H1 (cell line): ENCODE measurements around the gene TNS3. TPM values are rescaled to one million over a fixed set of nuclear protein-coding genes. Genes with fewer than 3 reads are reported as not detected.

Experiments
- CTCF ChIA-PET: fragments of 300-600 bp; sonication (Branson Sonifier 250); formaldehyde crosslinking; loops from one replicate; lab custom pipeline; 2021; ENCODE audit not compliant: partially characterized antibody; lab: Charles Lee
- POLR2A ChIA-PET: fragments of 300-600 bp; sonication (Branson Sonifier 250); formaldehyde crosslinking; loops from one replicate; lab custom pipeline; 2021; ENCODE audit warnings: inconsistent platforms; ENCODE audit not compliant: partially characterized antibody; lab: Charles Lee
- DNase-seq, 2 experiments: peaks; one replicate each; pipeline versions ENCODE4 v3.0.0 to v3.0.0-alpha.2; 2010 to 2022; ENCODE audit warnings: low spot score in 2 of 2, low read depth in 1 of 2, mixed read lengths in 1 of 2
- FAIRE-seq: peaks from 2 replicates; lab custom pipeline; 2011; peaks lifted over from hg19 to GRCh38; lab: Jason Lieb, UNC
- H2AFZ ChIP-seq: 2 replicates; pipeline ENCODE4 v1.8.1; 2012; ENCODE audit warnings: low read length, inconsistent platforms
- H2AK5ac ChIP-seq: 2 replicates; pipeline ENCODE4 v1.6.1; 2013; ENCODE audit warnings: low read depth, low read length
- H2BK120ac ChIP-seq: replicated peaks from 2 replicates; pipeline ENCODE3; 2013; ENCODE audit warnings: low read depth, low read length, inconsistent platforms
- H2BK12ac ChIP-seq: 2 replicates; pipeline ENCODE4 v1.6.1; 2013; ENCODE audit warnings: low read depth, low read length
- H2BK15ac ChIP-seq: 2 replicates; pipeline ENCODE4 v1.6.1; 2013; ENCODE audit warnings: low read length
- H2BK20ac ChIP-seq: 2 replicates; pipeline ENCODE4 v1.6.1; 2013; ENCODE audit warnings: low read length
- H2BK5ac ChIP-seq: 2 replicates; pipeline ENCODE4 v1.6.1; 2013; ENCODE audit warnings: low read depth, low read length
- H3K14ac ChIP-seq: 2 replicates; pipeline ENCODE4 v1.6.1; 2013; ENCODE audit warnings: inconsistent platforms; ENCODE audit not compliant: insufficient read length
- H3K18ac ChIP-seq: 2 replicates; pipeline ENCODE4 v1.6.1; 2013; ENCODE audit warnings: low read length; ENCODE audit errors: extremely low read depth
- H3K23ac ChIP-seq: 2 replicates; pipeline ENCODE4 v1.6.1; 2013; ENCODE audit warnings: inconsistent platforms; ENCODE audit not compliant: insufficient read length
- H3K23me2 ChIP-seq: 2 replicates; pipeline ENCODE4 v1.6.1; 2013; ENCODE audit warnings: low read depth, low read length
- H3K27ac ChIP-seq: 2 replicates; pipeline ENCODE4 v1.6.1; 2011; ENCODE audit warnings: low read depth, low read length, inconsistent platforms
- H3K27me3 ChIP-seq, 4 experiments: replicated peaks in 1 of 4; 1 replicate in 1 of 4; 2 replicates in 3 of 4; pipeline versions ENCODE4 v1.6.1 to v1.8.1; 2011 to 2013; ENCODE audit warnings: low read length in 3 of 4, mild to moderate bottlenecking in 3 of 4, inconsistent platforms in 2 of 4, mixed read lengths in 2 of 4, moderate library complexity in 1 of 4; ENCODE audit not compliant: control insufficient read depth in 3 of 4, insufficient read depth in 3 of 4; ENCODE audit errors: extremely low read depth in 1 of 4
- H3K36me3 ChIP-seq, 4 experiments: 2 replicates each; pipeline versions ENCODE4 v1.6.1 to v1.8.1; 2011 to 2013; ENCODE audit warnings: mild to moderate bottlenecking in 4 of 4, low read length in 3 of 4, moderate library complexity in 2 of 4, control low read depth in 1 of 4, inconsistent platforms in 1 of 4; ENCODE audit not compliant: insufficient read depth in 4 of 4, control insufficient read depth in 2 of 4
- H3K4ac ChIP-seq: replicated peaks from 2 replicates; pipeline ENCODE3; 2013; ENCODE audit warnings: low read length, low read depth, mixed read lengths, inconsistent platforms; ENCODE audit not compliant: insufficient read length
- H3K4me1 ChIP-seq, 4 experiments: replicated peaks in 1 of 4; 1 replicate in 1 of 4; 2 replicates in 3 of 4; pipeline versions ENCODE4 v1.6.1 to v1.8.1; 2011 to 2013; ENCODE audit warnings: low read length in 3 of 4, inconsistent platforms in 2 of 4, mixed read lengths in 1 of 4; ENCODE audit not compliant: insufficient read depth in 4 of 4, control insufficient read depth in 3 of 4
- H3K4me2 ChIP-seq, 2 experiments: 2 replicates each; pipeline versions ENCODE4 v1.6.1 to v1.8.1; 2011 to 2013; ENCODE audit warnings: low read depth in 2 of 2, low read length in 2 of 2, control low read depth in 1 of 2, inconsistent platforms in 1 of 2, mild to moderate bottlenecking in 1 of 2; ENCODE audit not compliant: insufficient read depth in 1 of 2
- H3K4me3 ChIP-seq, 4 experiments: fragments of 200-600, 300-600 bp in 1 of 4; sonication (generic), shearing (Covaris generic), sonication (Bioruptor Twin) in 1 of 4; 2 replicates each; pipeline versions ENCODE4 v1.5.1 to v1.8.1; 2011 to 2016; ENCODE audit warnings: low read length in 4 of 4, low read depth in 3 of 4, control low read depth in 2 of 4, inconsistent platforms in 2 of 4, mild to moderate bottlenecking in 2 of 4, mixed read lengths in 1 of 4, moderate library complexity in 1 of 4; ENCODE audit not compliant: insufficient read depth in 2 of 4; ENCODE audit errors: extremely low read depth in 1 of 4
- H3K56ac ChIP-seq: replicated peaks from 2 replicates; pipeline ENCODE3; 2013; ENCODE audit warnings: low read depth, mild to moderate bottlenecking, mixed read lengths, low read length, inconsistent platforms; ENCODE audit not compliant: insufficient read length
- H3K79me1 ChIP-seq: 2 replicates; pipeline ENCODE4 v1.6.1; 2013; ENCODE audit warnings: low read depth, low read length, control low read depth
- H3K79me2 ChIP-seq, 2 experiments: 2 replicates each; pipeline versions ENCODE4 v1.6.1 to v1.8.1; 2012 to 2013; ENCODE audit warnings: low read length in 2 of 2, mild to moderate bottlenecking in 2 of 2, inconsistent platforms in 1 of 2; ENCODE audit not compliant: insufficient read depth in 2 of 2, control insufficient read depth in 1 of 2
- H3K9ac ChIP-seq, 4 experiments: replicated peaks in 1 of 4; 1 replicate in 1 of 4; 2 replicates in 3 of 4; pipeline versions ENCODE4 v1.6.1 to v1.8.1; 2011 to 2013; ENCODE audit warnings: low read depth in 3 of 4, low read length in 3 of 4, control low read depth in 2 of 4, mild to moderate bottlenecking in 2 of 4, moderate library complexity in 2 of 4, inconsistent platforms in 1 of 4; ENCODE audit errors: extremely low read depth in 1 of 4
- H3K9me3 ChIP-seq, 2 experiments: 2 replicates each; pipeline versions ENCODE4 v1.6.1 to v1.8.1; 2012 to 2013; ENCODE audit warnings: mild to moderate bottlenecking in 2 of 2, moderate library complexity in 2 of 2, control low read depth in 1 of 2, inconsistent platforms in 1 of 2, low read depth in 1 of 2, low read length in 1 of 2, mixed read lengths in 1 of 2; ENCODE audit not compliant: insufficient read depth in 2 of 2
- H4K20me1 ChIP-seq, 2 experiments: replicated peaks in 1 of 2; 2 replicates each; pipeline versions ENCODE3 to v1.8.1; 2011 to 2013; ENCODE audit warnings: inconsistent platforms in 2 of 2, low read length in 2 of 2, mild to moderate bottlenecking in 1 of 2; ENCODE audit not compliant: insufficient read depth in 2 of 2, control insufficient read depth in 1 of 2
- H4K5ac ChIP-seq: 2 replicates; pipeline ENCODE4 v1.6.1; 2013; ENCODE audit warnings: low read length, low read depth, mixed read lengths, inconsistent platforms; ENCODE audit not compliant: insufficient read length
- H4K8ac ChIP-seq: 2 replicates; pipeline ENCODE4 v1.8.0; 2013; ENCODE audit warnings: mild to moderate bottlenecking, moderate library complexity, low read length, inconsistent platforms; ENCODE audit not compliant: insufficient read depth; ENCODE audit errors: extremely low read depth
- H4K91ac ChIP-seq: replicated peaks from 2 replicates; pipeline ENCODE3; 2013; ENCODE audit warnings: low read length, mixed read lengths, inconsistent platforms; ENCODE audit not compliant: insufficient read length
- BRCA1 ChIP-seq: IDR thresholded peaks from 2 replicates; pipeline ENCODE4 v1.6.1; 2012; ENCODE audit warnings: low read depth, low read length, improper control_type of control experiment
- FOSL1 ChIP-seq: IDR thresholded peaks from 2 replicates; pipeline ENCODE4 v1.6.1; 2011; ENCODE audit warnings: mild to moderate bottlenecking, low read depth, low read length, moderate library complexity; ENCODE audit not compliant: insufficient read depth
- JUN ChIP-seq: IDR thresholded peaks from 2 replicates; pipeline ENCODE4 v1.6.1; 2011; ENCODE audit warnings: low read depth, mild to moderate bottlenecking, improper control_type of control experiment, low read length
- NRF1 ChIP-seq: IDR thresholded peaks from 2 replicates; pipeline ENCODE4 v1.6.1; 2011; ENCODE audit warnings: mild to moderate bottlenecking, low read depth, low read length, improper control_type of control experiment
- RFX5 ChIP-seq: IDR thresholded peaks from 2 replicates; pipeline ENCODE4 v1.6.1; 2011; ENCODE audit warnings: low read depth, low read length, improper control_type of control experiment, borderline replicate concordance
- RXRA ChIP-seq: IDR thresholded peaks from 2 replicates; pipeline ENCODE4 v1.6.1; 2011; ENCODE audit warnings: low read depth, mild to moderate bottlenecking, low read length, moderate library complexity; ENCODE audit not compliant: insufficient read depth
- WGBS, 2 experiments: shearing (Covaris generic) in 1 of 2; methylation state at CpG; one replicate each; pipeline versions ENCODE4 v1.1.6 to v1.1.7; 2013 to 2015; ENCODE audit warnings: low lambda C conversion rate in 2 of 2, mixed read lengths in 2 of 2, inconsistent platforms in 1 of 2, low coverage in 1 of 2, missing lambda C conversion rate in 1 of 2; ENCODE audit not compliant: insufficient replicate concordance in 2 of 2, insufficient coverage in 1 of 2, insufficient read length in 1 of 2; ENCODE audit errors: extremely low coverage in 1 of 2, missing lambda C conversion rate in 1 of 2; 5-methylcytosine and 5-hydroxymethylcytosine counted together
- polyA plus RNA-seq, 7 experiments: library from polyadenylated mRNA; depleted of rRNA in 3 of 7; stranded (reverse) in 5 of 7; unstranded in 2 of 7; fragments of >200 nt in 5 of 7; fragments of 200-250 nt in 2 of 7; gene quantifications; 1 replicate in 5 of 7; 2 replicates in 1 of 7; 4 replicates in 1 of 7; pipeline versions ENCODE4 v1.2.1 to v1.2.3, GENCODE V29; 2011 to 2013; ENCODE audit warnings: missing spikeins in 2 of 7, mixed read lengths in 2 of 7
- total RNA-seq: library from RNA; stranded (reverse); fragmentation: NEBNext Ultra II Directional; extraction: Animal tissue kit (Norgen Biotek cat#: 25700); gene quantifications from 2 replicates; pipeline ENCODE4 v1.2.1, GENCODE V29; 2021

Gene TNS3
- total and polyA plus RNA-seq, 2 of the 8 experiments (the other 6 are each of a cell fraction or from before 2014, with no cell fraction given): 11.9 to 24.2 TPM

- H4K20me1 ChIP-seq: no peaks in the 10 kb centered on the region
- H3K56ac ChIP-seq: no peak overlapping the region
- no peak overlapping the region for H4K91ac ChIP-seq
- H4K5ac ChIP-seq: no peak overlapping the region
- TF ChIP-seq BRCA1 (no peak), FOSL1 (no peak), JUN (no peak), RXRA (no peak), RFX5 (no peak), NRF1 (no peak)
- no peaks in the 10 kb centered on the region for H3K23me2 ChIP-seq
- H4K8ac ChIP-seq: no peak overlapping the region
- H3K9me3 ChIP-seq: peaks cover 25 to 30% of the 10 kb centered on the region in 2 experiments
- H3K4me1 ChIP-seq: peaks cover 3 to 6% (median 3%) of the 10 kb centered on the region in 4 experiments; a peak in 6 of 7 replicates
- no peak overlapping the region for H2BK15ac ChIP-seq
- DNase-seq: no peak
- ChIA-PET POLR2A (no interaction called here), CTCF (interaction anchor here (1.2 kb wide), 1 partner anchor 348 kb away, joined by 4 read pairs; no protein-coding TSS in a partner anchor)
- H2BK5ac ChIP-seq: no peak overlapping the region
- no peak for FAIRE-seq
- no peak overlapping the region for H2BK120ac ChIP-seq
- H2AK5ac ChIP-seq: no peak overlapping the region
- H3K79me2 ChIP-seq: no peaks in the 10 kb centered on the region
- H2BK12ac ChIP-seq: no peak overlapping the region
- no peak overlapping the region for H3K9ac ChIP-seq
- H2AFZ ChIP-seq: no peak overlapping the region
- 90% methylated on average over 12 of the region's 12 CpGs; no CpG with 5 or more reads in 1 of the 2 experiments for WGBS, 2 experiments
- no peak overlapping the region for H3K4ac ChIP-seq
- no peak overlapping the region for H3K14ac ChIP-seq
- H3K27me3 ChIP-seq: no peaks in the 10 kb centered on the region
- H2BK20ac ChIP-seq: no peak overlapping the region
- no peak overlapping the region for H3K27ac ChIP-seq
- H3K4me3 ChIP-seq: no peak overlapping the region
- no peak overlapping the region for H3K18ac ChIP-seq
- H3K79me1 ChIP-seq: no peaks in the 10 kb centered on the region
- no peaks in the 10 kb centered on the region for H3K36me3 ChIP-seq
- no peak overlapping the region for H3K23ac ChIP-seq
- no peak overlapping the region for H3K4me2 ChIP-seq
These were observed 14.7 kb upstream of the TNS3 start for GRCh38 chr7:47596502-47597202.
